Peyer's patch (tissue), 4 donors: ENCODE measurements around the gene PTPN9. TPM values are rescaled to one million over a fixed set of nuclear protein-coding genes. Genes with fewer than 3 reads are reported as not detected.
"Not testable (repeated sequence)": the region's sequence is repeated elsewhere in the genome, so short reads cannot be mapped to it uniquely, and the experiment has no call there.

Experiments
- DNase-seq, 3 donors: peaks; one replicate each; pipeline ENCODE4 v3.0.0-alpha.2; 2017 to 2019
- H3K27ac ChIP-seq, 4 donors: fragments of 200-600 bp; sonication (generic); one replicate each; pipeline ENCODE4 v1.5.1; 2016 to 2019
- H3K27me3 ChIP-seq, 2 donors: fragments of 200-600 bp; sonication (generic); one replicate each; pipeline ENCODE4 v1.5.1; 2019
- H3K36me3 ChIP-seq, 3 donors: fragments of 200-600 bp; sonication (generic); one replicate each; pipeline ENCODE4 v1.5.1; 2016 to 2019
- H3K4me1 ChIP-seq, 4 donors: fragments of 200-600 bp; sonication (generic); one replicate each; pipeline ENCODE4 v1.5.1; 2016 to 2019
- H3K4me3 ChIP-seq, 4 donors: fragments of 200-600 bp; sonication (generic); 1 replicate in 3 of 4; 2 replicates in 1 of 4; pipeline ENCODE4 v1.5.1; 2016 to 2019; ENCODE audit warnings: mild to moderate bottlenecking in 1 of 4
- H3K9me3 ChIP-seq, 4 donors: fragments of 200-600 bp; sonication (generic); one replicate each; pipeline ENCODE4 v1.5.1; 2016 to 2019; ENCODE audit warnings: mild to moderate bottlenecking in 1 of 4
- CTCF ChIP-seq, 6 experiments: fragments of 450-650 bp in 4 of 6; fragments of 200-600 bp in 2 of 6; sonication (generic) in 1 of 6; IDR thresholded peaks; one replicate each; pipeline ENCODE4 v1.5.1; 2017 to 2019; ENCODE audit warnings: antibody characterized with exemption in 6 of 6, mild to moderate bottlenecking in 3 of 6, moderate library complexity in 1 of 6
- POLR2A ChIP-seq, 2 donors: fragments of 450-650 bp; IDR thresholded peaks; one replicate each; pipeline ENCODE4 v1.5.1; 2017; ENCODE audit warnings: antibody characterized with exemption in 2 of 2, mild to moderate bottlenecking in 2 of 2, moderate library complexity in 2 of 2
- total RNA-seq, 4 donors: library from RNA; depleted of rRNA; stranded (reverse); fragments of >200 nt; gene quantifications; one replicate each; pipeline ENCODE4 v1.1.0, GENCODE V29; 2016

Gene PTPN9
- total RNA-seq, 4 donors from 2014 or later: 17.3 to 33.0 (median 28.5) TPM

- Histone ChIP-seq H3K9me3 (no peaks in the 10 kb centered on the region), H3K27me3 (no peaks in the 10 kb centered on the region), H3K36me3 (peaks cover 0 to 3% (median 0%) of the 10 kb centered on the region in 3 donors), H3K27ac (peak overlapping the region; percentile 97 to 100 (median 98)), H3K4me3 (peak overlapping the region; percentile 88 to 96 (median 90)), H3K4me1 (peaks cover 0 to 12% (median 8%) of the 10 kb centered on the region in 4 donors)
- TF ChIP-seq POLR2A (IDR thresholded peaks at IDR 0.05) (peak in 1 of 2 donors; percentile 36), CTCF (IDR thresholded peaks at IDR 0.05) (no peak)
- DNase-seq: peak; percentile 95 to 99 (median 98)
Measured at GRCh38 chr15:75450307-75451201, 128.6 kb downstream of the PTPN9 start.

GRCh38 chr15:75449585-75450306, 129.4 kb downstream of the PTPN9 start:
- no peaks in the 10 kb centered on the region for H3K27me3 ChIP-seq
- no peak for DNase-seq
- H3K36me3 ChIP-seq: peaks cover 0 to 3% (median 0%) of the 10 kb centered on the region in 3 donors
- H3K4me1 ChIP-seq: peaks cover 0 to 12% (median 8%) of the 10 kb centered on the region in 4 donors
- peak overlapping the region; percentile 88 to 96 (median 90) for H3K4me3 ChIP-seq
- TF ChIP-seq POLR2A (IDR thresholded peaks at IDR 0.05): no peak
- TF ChIP-seq CTCF (IDR thresholded peaks at IDR 0.05): no peak
- H3K27ac ChIP-seq: peak overlapping the region; percentile 97 to 100 (median 98)
- no peaks in the 10 kb centered on the region for H3K9me3 ChIP-seq

GRCh38 chr15:75448171-75448570, 130.9 kb downstream of the PTPN9 start:
- not testable (repeated sequence) for H3K27me3 ChIP-seq, H3K4me3 ChIP-seq, H3K9me3 ChIP-seq, DNase-seq, H3K27ac ChIP-seq, H3K36me3 ChIP-seq
- peaks cover 0 to 12% (median 8%) of the 10 kb centered on the region in 4 donors for H3K4me1 ChIP-seq

GRCh38 chr15:75446151-75446550, 133.0 kb downstream of the PTPN9 start:
- peak overlapping the region in 1 of 4 donors; percentile 27 for H3K27ac ChIP-seq
- no peak for DNase-seq
- H3K27me3 ChIP-seq: no peaks in the 10 kb centered on the region
- no peak overlapping the region for H3K4me3 ChIP-seq
- no peaks in the 10 kb centered on the region for H3K9me3 ChIP-seq
- peaks cover 0 to 10% (median 0%) of the 10 kb centered on the region in 3 donors for H3K36me3 ChIP-seq
- TF ChIP-seq POLR2A (IDR thresholded peaks at IDR 0.05): no peak
- TF ChIP-seq CTCF (IDR thresholded peaks at IDR 0.05): no peak
- H3K4me1 ChIP-seq: peaks cover 0 to 12% (median 8%) of the 10 kb centered on the region in 4 donors

GRCh38 chr15:75445324-75445723, 133.8 kb downstream of the PTPN9 start:
- H3K4me3 ChIP-seq, H3K9me3 ChIP-seq, H3K27me3 ChIP-seq, H3K27ac ChIP-seq, DNase-seq: not testable (repeated sequence)
- Histone ChIP-seq H3K4me1 (peaks cover 0 to 12% (median 8%) of the 10 kb centered on the region in 4 donors), H3K36me3 (peaks cover 0 to 10% (median 0%) of the 10 kb centered on the region in 3 donors)

- not testable (repeated sequence) for H3K9me3 ChIP-seq, DNase-seq, H3K27me3 ChIP-seq, H3K4me3 ChIP-seq, H3K27ac ChIP-seq
- peaks cover 0 to 10% (median 0%) of the 10 kb centered on the region in 3 donors for H3K36me3 ChIP-seq
- peaks cover 0 to 12% (median under 1%) of the 10 kb centered on the region in 4 donors for H3K4me1 ChIP-seq
Measured at GRCh38 chr15:75443972-75444453, 135.1 kb downstream of the PTPN9 start.

GRCh38 chr15:75437721-75438120, 141.4 kb downstream of the PTPN9 start:
- Histone ChIP-seq H3K27me3 (no peaks in the 10 kb centered on the region), H3K4me3 (no peak overlapping the region), H3K27ac (no peak overlapping the region), H3K4me1 (no peaks in the 10 kb centered on the region), H3K9me3 (no peaks in the 10 kb centered on the region), H3K36me3 (peaks cover 0 to 13% (median 0%) of the 10 kb centered on the region in 3 donors)
- TF ChIP-seq POLR2A (IDR thresholded peaks at IDR 0.05): no peak
- no peak for TF ChIP-seq CTCF (IDR thresholded peaks at IDR 0.05)
- DNase-seq: no peak
